Limb (tissue), 2 donors: ENCODE results near the gene KLF3.

Experiments used
- DNase-seq, 2 donors: peaks; one replicate each; pipeline ENCODE4 v3.0.0-alpha.2; 2016; ENCODE audit errors: extremely low spot score in 2 of 2

The KLF3 gene

DNA sequence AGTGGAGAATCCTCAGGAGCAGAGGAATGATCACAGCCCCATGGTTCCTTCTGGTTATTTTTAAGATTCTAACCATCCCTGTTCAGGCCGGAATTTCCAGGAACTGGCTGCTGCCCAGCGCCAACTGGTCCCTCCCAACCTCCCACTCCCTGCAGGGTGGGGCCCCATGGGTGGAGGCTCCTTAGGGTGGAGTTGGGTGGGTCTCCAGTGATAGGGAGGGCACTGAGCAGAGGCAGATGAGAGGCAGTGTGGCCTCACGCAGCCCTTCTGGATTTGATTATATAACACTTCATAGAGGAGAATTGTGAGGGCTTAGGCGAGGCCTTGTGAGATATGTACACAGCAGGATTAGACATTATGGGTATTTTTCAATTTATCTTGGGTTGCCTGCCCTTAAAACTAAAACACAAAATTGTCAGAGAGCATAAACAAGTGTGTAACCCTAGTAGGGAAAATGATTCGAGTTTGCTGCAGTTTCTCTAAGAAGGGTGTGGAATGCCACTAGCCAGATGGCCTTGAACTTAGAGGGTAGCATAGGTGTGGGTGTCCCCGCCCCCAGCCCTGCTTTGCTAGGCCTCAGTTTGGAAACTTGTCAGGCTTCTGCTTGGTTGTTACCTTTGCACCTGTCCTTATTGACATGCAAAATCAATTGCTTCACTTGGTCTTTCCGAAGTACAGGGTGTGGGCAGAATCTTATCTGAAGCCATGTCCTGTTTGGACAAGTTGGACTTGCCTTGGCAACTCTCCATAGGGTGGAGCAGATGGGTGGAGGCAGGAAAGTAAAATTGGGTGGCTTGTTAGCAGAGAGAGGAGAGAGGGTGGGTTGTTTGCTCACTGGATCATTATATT lies 9.4 kb downstream of the KLF3 start:
- DNase-seq = peak in 1 of 2 donors; percentile 55

DNA sequence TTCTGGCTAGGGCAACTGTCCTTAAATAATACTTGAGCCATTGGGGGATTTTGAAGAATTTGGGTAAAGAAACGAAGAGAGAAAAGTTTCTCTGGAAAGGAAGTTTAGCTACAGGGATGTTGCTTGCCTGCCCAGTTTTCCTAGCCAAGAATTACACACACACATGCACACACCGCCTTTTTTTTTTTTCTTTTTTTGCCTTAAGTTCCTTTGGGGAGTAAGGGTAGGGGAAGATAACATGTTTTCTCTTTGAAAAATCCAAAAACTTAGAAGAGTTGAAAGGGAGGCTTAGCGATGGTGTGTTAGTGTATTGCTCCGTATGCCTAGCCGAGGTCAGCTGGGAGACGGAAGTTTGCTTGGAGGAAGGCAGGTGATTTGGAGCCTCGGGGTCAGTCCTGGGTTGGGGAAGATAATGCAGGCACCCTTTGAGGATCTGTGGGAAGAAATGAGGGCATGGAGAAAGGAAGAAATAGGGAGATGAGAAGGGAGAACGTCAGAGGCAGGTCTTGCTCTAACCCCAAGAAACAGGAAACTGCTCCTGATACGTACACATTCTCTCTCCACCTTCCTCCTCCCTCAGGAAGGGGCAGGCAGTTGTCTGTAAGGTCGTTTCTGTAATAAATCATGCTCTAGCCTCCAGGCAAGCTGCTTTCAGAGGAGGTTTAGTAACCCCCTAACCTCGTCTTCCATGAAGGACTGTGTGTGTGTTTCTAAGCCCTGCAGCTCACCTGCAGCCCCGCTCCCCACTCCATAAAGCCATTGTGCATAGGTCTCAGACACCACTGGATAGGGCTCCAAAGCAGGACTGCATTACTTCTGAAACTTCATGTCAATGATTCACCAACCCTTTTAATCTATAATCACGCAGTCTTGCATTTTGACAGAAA lies 10.5 kb downstream of the KLF3 start:
- no peak for DNase-seq

DNA sequence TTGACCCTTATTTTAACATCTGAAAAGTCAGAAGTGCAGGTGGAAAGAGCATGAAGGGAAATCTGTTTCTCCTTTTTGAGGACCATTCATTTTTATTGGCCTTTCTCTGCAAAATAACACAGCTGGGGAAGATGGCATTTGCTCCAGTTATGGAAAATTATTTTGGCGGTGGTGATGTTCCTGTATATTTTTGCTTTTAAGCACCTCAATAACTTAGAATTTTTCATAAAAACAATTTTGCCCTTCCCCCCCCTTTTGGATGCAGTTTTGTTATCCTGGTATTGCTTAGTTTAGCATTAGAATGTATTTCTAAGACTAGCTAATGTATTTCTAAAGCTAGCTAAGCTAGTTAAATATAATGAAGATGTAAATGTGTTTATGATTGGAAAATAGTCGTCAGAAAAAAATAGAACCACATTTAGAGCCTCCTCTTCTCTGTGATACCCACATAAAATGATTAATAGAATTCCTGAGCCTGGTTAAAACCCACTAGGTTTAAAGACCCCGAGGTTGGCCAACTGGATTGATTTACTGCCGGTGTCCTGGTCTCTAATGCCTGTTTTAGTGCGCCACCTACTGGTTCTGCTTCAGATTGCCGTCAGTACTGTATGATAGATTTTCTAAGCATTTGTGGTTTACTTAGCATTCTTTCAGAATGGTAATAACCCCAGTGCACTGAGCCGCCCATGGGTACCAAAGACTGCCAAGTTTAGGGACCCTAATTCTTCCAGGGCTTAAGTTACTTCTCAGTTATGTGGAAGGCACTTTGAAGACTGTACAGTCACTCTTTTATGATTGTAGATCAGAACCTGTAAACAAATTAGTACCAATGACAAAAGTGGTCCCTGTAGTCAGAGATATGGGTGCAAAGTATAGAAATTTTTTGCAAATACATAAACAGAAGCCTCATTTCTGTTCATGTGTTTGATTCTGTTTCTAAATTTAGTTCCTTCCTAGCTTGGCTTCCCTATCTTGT lies 11.4 kb downstream of the KLF3 start:
- peak; percentile 85 to 88 for DNase-seq

DNA sequence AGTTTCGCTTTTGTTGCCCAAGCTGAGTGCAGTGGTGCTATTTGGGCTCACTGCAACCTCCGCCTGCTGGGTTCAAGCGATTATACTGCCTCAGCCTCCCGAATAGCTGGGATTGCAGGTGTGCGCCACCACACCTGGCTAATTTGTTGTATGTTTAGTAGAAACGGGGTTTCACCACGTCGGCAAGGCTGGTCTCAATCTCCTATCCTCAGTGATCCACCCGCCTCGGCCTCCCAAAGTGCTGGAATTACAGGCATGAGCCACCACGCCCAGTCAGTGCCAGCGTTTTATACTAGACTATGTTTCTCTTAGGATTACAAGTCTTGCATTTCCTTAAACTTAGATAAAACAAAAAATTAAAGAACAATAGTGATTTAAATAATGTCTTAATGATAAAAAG lies 13.0 kb downstream of the KLF3 start:
- DNase-seq = no peak

DNA sequence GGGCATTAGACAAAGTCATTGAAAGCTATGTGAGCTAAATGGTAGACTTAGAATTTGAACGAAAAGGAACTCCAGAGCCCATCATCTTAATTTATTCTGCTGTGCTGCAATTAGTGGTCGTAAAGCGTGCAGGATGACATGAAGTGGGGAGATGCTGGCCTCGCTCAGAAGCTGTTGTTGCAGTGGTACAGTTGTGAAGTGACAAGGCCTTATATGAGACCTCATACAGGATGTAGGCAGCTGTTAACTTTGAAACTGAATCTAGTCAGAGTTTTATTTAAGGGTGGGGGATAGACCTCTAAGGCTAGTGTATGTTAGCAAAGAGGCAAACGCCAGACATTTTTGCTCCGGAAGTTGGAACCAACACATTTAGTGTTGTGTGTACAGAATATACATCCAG lies 13.4 kb downstream of the KLF3 start:
- DNase-seq = no peak

DNA sequence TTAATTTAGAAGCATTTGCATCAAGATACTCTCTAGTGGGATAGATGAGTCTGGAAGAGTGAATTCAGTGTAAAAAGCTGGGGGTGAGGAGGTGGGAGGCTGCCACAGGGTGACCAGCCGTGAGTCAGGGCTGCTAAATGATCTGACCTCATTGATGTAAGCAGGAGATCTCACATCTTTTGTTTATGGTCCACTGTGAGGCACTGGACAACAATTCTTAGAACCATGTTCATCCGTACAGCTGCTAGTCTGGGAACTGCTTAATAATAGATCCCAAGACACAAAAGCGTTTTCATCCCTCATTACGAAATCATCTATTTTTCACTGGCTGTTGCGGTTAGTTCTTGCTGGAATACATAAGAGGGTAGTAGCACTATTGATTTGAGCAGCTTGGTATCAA lies 14.1 kb downstream of the KLF3 start:
- no peak for DNase-seq

DNA sequence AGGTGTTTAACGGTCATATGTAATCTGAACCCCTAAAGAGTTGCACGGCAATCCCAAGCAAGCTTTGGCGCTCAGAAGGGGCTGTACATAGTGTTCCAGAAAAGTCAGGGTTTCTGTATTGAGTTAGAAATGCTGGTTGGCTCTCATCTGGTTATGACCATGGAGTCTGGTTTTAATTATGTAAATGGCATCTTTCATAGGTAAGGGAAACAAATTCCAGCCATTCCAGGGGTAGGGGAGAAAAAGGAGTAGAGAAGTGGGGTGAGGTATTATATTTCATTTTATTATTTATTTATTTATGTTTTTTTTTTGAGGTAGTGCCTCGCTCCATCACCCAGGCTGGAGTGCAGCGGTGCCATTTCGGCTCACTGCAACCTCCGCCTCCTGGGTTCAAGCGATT lies 15.9 kb downstream of the KLF3 start:
- no peak for DNase-seq

DNA sequence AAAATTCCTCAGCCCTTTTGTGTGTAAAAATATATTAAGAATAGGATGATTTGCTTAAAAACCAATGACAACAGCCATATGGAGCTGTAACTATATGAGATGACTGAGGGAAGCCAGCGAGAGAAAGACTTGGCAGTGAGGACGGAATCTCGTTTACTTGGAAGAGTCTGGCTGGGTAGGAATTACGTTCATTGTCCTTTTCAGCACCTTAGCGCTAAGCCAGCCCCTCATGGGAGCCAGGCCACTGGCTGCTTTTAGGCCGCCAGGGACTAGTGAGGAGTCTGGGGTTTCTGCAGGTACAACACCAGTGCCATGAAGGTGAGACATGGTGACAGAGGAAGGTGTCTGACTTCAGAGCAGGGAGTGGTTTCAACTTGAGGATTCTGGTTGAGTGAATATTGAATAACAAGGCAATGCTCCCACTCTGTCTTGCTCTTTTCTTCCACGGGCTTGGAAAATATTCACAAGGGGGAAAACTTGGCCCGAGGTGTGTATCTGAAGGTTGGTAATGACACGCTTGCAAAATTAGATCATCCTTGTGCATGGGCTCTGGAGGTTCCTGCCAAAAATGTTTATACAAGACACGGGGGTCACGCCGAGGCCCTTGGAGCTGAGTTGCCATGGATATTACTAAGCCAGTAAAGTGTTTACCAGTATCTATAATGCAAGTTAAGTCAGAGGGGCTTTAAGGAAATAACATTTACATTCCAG lies 17.4 kb downstream of the KLF3 start:
- DNase-seq = peak; percentile 58 to 69

DNA sequence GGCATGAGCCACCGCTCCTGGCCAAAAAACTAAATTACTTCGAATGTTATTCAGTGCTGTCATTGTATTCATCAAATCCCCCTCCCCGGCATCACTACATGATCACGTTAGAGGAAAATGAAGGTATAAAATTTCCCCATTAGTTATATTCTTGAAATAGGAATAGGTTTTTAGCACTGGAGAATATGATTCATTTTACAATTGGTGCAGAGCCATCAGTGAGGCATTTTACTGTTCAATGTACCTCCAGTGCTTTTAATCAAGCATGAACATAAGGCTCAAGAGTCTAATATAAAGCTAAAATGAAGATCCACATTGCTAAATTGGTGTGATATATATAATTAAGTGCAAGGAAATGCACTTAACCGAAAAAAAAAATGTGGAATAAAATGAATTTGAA lies 18.3 kb downstream of the KLF3 start:
- no peak for DNase-seq

DNA sequence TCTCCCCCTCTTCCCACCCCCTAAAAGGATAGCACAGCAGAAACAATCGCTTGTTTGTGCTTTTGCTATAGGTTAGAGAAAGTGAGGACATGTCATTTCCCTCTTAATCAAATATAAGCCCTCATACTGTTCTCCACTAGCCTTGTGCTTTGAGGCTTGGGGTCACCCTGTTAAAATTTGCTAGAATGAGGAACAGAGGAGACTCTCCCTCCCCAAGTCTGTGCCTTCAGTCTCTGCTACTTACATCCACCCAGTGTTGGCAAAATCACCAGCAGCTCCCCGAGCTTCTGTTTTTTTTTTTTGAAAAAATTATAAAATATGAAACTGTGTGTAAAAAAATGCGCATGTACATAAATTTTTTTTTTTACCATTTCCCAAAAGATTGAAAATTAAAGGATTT lies 19.3 kb downstream of the KLF3 start:
- no peak for DNase-seq

DNA sequence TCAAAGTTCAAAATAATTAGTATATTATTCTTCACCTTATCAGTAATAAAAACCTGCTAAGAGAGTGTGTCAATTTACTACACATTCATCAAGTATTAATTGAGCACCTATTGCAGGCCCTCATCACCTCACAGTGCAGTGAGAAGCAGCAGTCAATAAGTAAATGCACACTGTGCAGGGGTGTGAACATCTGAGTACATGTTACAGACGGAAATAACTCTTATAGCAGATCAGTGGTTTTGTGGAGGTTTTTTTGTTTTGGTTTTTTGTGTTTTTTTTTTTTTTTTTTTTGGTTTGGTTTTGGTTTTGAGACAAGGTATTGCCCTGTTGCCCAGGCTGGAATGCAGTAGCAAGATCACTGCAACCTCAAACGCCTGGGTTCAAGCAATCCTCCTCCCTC lies 20.3 kb downstream of the KLF3 start:
- DNase-seq = no peak

DNA sequence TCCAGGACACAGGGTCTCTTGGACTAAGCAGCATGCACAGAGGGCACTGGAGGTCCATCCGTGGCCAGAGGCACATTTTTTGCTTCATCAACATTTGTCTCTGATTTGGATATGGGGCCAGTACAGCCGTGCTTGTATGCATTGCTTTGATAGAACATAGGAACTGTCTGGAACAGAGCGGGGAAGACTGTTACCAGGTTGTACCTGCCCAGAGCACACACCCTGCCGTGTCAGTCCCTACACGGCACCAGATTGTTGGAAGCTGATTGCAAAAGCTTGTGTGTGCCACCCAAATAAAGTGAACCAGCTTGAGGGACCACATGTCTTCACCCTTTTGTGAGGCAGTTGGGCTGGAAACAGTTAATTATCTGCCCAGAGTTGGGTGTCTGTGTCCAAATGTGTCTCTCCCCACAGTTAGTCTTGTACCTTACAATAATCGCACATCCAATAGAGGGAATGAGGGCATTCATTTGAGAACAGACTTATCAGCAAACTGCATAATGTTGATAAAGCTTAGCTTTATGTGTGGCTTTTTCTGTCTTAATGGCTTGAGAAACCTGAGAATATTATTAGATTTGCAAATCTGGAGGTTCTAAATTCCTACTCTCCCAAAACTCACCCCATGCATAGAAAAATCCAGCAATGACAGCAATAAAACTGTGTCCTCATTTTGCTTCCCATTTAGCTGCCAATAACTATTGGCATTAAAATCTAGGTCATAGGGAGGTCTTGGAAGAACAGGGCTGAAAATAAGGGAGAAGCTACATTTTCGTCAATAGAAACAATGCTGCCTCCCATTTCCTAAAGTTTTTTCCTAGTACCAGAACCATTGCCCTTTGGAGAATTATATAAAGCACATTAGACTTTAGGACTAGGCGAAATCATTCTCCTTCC lies 21.2 kb downstream of the KLF3 start:
- DNase-seq = no peak

DNA sequence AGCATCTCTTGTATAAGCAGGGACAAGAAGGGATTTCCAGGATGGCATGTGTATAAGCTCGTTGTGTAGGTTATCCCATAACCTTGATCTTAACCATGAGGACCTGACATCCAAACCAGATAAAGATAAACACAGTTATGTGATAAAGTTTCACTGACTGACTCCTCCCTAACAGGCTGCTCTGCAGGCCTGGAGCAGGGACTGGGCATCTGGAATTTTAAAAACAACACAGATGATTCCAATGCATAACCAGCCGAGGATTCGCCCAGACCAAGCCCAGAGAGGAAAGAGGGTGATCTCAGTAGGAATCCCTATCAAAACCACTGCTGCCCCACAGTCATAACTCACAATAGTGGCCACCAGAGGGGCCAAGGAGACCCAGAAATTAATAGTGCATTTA lies 22.7 kb downstream of the KLF3 start:
- DNase-seq = no peak

DNA sequence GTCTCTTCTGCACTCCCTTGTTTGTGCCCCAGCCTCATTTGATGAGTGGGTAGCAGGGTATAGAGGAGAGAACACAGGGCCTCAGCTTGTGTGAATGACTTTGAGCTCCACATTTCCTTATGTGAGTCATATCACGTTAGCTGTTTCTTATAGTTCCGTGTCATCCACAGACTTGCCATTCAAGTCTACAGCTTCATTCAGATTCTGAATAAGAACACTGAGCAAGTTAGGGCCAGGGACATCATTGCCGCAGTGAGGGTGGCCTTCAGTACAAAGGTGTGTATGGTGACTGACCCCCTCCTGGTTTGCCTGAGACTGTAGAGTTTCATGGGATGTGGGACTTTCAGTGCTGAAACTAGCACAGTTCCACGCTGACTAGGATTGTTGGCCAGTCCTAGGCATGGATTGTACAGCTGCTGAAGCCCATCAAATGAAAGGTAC lies 23.6 kb downstream of the KLF3 start:
- DNase-seq = no peak

DNA sequence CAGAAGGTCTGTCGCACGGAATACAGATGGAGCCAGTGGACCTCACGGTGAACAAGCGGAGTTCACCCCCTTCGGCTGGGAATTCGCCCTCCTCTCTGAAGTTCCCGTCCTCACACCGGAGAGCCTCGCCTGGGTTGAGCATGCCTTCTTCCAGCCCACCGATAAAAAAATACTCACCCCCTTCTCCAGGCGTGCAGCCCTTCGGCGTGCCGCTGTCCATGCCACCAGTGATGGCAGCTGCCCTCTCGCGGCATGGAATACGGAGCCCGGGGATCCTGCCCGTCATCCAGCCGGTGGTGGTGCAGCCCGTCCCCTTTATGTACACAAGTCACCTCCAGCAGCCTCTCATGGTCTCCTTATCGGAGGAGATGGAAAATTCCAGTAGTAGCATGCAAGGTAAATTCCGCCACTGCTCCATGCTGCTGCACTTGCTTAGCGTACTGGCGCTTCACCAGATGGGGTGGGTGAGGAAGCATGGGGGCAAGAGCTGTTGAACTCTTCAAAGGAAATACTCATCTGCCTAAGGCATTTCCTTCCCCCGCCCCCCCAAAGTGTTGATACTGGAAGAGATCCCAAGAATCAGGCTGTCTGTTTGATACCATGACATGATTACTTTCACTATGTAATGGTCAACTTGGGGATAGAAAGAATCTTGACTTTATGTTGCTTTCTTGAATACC lies 24.8 kb downstream of the KLF3 start:
- no peak for DNase-seq

DNA sequence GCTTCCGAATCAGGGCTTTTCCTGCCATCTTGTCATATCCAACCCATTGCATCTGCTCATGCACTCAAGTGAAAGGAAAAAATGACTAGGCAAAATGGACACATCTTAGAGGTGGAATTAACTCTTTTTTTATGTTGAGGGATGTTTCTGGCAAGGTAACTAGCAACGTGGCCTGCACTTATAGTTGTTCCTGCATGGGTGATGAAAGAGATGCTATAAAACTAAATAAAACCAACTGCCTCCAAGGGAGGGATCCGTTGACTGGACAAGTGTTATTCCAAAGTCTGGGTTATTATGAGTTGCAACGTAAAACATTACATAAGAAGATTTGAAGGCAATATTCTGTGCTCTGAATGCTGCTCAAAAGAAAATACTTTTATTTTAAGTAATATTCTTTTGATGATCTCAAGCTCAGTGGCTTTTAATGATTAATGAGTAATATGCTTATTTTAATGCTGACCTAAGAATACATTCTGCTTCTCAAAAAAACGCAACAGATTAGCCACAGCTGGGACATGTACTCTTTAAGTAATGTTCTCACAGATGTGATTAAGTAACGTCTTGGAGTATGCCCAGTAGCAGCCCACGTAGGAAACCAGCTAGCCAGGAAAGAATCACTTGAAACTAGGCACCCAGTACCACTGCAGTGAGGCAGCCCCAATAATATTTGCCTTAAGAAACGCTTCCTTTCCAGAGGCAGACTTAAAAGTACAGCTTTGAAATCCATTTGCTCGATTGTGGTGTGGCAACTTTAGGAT lies 27.4 kb downstream of the KLF3 start:
- DNase-seq = no peak

DNA sequence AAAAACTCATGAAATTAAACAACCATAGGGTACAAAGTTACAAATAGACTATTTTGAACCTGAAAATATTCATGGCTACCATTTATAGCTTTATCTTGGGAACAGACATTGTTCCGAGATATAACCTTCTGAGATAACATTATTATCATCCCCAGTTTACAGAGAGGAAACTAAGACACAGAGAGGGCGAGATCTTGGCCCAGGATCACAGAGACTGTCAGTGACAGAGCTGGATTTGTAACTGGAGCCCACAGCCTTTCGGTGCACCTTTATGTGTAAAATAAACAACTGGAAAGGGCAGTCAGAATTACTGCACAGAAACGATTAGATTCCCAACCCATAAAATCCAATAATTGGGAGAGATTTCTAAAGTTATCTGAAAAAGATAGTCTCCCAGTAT lies 28.4 kb downstream of the KLF3 start:
- DNase-seq = no peak

DNA sequence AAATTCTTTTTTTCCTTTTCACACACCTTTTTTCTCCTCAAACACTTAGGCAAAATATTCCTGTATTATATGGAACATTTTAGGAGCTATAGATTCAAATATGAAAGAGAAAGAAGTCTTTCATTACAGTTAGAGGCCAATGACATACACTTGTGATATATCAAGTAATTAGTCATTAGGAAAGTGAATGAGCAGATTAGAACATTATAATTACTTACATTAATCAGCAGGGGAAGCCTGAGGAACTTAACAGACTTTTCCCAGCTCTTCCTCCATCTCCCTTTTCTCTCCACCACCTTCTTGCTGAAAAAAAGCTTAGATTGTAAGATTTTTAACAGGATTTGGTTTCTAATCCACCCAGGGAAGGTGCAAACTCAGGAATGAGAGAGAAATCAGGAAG lies 29.6 kb downstream of the KLF3 start:
- no peak for DNase-seq
